Erythroblast (primary cell): ENCODE results near the gene ERVFRD-1.

Source experiments
- GATA1 ChIP-seq: IDR thresholded peaks from 2 replicates; pipeline ENCODE4 v1.6.1; 2011; ENCODE audit warnings: low read depth, mild to moderate bottlenecking, control low read depth, low read length, moderate library complexity
- POLR2A ChIP-seq: IDR thresholded peaks from 2 replicates; pipeline ENCODE4 v1.6.1; 2011; ENCODE audit warnings: mild to moderate bottlenecking, low read length

- TF ChIP-seq POLR2A = no peak
- no peak for TF ChIP-seq GATA1
Observed at GRCh38 chr6:11069760-11070159, 41.8 kb downstream of the ERVFRD-1 start.
